NCI-H2196 (cell line): Measurements from ENCODE around the gene PSME4.
"Not testable (repeated sequence)": the region's sequence is repeated elsewhere in the genome, so short reads cannot be mapped to it uniquely, and the experiment has no call there.

Source experiments
- DNase-seq: peaks from one replicate; lab custom pipeline; 2025; ENCODE audit not compliant: unreplicated experiment; lab: John Stamatoyannopoulos, UW

PSME4 gene

DNA sequence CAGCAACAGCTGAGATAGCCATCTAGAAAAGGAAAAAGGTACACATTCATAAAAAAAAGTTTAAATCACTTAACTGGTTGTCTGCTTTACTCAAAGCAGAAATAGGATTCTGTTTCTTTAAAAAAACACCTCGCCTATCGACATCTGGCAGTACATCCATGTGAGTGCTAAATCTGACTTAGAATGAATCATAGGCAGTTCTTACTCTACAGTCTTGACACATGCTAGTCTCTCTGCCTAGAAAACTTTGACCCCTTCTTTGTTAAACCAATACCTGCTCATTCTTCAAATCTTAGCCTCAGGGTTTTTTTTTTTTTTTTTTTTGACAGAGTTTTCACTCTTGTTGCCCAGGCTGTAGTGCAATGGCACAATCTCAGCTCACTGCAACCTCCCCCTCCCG, 73.9 kb downstream of the PSME4 start:
- DNase-seq: no peak

DNA sequence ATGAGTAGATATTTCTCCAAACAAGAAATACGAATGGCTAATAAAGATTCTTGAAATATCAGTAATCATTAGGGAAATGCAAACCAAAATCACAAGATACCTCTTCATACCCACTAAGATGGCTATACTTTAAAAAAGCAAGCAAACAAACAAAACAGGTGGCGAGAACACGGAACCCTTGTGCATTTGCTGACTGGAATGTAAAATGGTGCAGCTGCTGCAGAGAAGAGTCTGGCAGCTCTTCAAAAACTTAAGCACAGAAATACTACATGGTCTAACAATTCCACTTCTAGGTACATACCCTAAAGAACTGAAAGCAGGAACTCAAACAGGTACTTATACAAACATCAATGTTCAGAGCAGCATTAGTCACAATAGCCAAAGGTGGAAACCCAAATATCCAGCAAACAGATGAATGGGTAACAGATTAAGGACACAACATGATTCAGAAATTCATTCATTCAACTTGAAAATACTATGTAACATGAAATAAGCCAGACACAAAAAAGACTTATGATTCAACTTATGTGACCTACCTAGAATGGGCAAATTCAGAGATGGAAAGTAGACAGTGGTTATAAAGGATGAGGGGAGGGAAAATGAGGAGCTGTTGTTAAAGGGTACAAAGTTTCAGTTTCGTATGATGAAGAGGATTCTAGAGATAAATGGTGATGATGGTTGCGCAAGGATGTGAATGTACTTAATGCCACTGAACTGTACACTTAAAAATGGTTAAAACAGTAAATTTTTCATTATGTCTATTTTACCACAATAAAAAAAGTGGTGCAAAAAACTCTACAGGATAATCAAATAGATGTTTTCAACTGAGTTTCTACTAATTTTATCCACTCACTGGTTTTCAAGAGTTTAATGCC, 84.2 kb downstream of the PSME4 start:
- DNase-seq: no peak

DNA sequence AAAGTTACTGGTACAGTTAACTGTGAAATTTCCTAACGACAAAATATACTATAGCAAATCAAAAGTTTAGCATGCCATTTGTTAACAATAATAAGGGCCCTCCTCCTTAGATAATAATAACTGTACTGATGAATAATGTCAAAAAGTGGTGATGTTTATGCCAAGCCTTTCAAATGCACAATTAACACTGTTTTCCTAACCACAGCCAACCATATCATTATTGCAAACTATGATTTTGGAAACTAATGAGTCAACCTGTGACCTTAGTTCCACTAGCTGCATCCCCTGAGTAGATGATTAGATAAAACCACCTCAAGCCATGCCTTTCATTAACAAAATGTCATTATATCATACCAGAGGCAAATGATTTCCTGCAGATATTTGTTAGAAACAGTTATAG, 85.9 kb downstream of the PSME4 start:
- DNase-seq: no peak

DNA sequence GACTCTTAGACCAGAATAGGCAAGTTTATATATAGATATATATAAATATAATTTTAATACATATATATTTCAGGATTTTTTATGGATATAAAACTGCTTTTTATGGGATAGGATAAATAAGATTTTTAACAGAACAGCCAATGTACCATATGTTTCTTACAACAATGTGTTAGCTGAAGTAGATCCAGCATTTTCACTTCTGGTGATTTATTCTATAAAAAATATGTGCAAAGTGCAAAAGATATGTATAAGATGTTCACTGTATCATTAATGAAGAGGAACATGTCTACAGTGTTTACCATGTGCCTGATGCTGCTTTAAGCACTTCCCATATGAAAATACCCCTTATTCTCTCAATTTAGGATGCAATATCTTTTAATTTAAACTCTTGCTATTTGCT, 88.8 kb downstream of the PSME4 start:
- no peak for DNase-seq

DNA sequence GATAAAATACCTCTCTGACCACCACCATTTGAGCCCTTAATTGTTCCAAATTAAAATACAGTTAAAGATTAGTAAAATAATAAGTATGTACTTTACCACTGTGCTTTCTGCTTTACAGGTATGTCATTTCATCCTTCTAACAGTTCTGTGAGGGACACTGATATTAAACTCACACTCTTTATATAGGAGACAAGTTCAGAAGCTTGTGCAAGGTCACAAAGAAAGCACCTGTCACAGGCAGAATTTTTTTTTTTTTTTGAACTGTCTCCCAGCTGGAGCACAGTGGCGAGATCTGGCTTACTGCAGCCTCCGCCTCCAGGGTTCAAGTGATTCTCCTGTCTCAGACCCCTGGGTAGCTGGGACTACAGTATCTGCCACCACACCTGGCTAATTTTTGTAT, 89.4 kb downstream of the PSME4 start:
- DNase-seq: no peak

DNA sequence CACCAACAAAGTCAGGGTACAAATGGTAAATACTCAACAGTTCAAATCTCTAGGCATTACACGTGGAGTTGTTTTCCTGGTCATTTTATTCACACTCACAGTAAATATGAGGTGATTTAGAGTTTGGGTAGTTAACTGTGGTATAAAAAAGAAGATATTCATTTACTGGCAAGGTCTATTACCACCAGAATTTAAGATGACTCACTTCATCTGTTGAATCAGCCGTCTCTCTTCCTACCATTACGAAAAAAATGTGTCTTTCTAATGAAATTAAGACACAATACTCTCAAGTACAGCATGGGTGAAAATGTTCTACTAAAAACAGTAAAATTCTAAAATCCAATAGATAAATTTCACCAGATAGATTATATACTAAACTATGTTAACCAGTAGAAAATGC, 90.0 kb downstream of the PSME4 start:
- no peak for DNase-seq

DNA sequence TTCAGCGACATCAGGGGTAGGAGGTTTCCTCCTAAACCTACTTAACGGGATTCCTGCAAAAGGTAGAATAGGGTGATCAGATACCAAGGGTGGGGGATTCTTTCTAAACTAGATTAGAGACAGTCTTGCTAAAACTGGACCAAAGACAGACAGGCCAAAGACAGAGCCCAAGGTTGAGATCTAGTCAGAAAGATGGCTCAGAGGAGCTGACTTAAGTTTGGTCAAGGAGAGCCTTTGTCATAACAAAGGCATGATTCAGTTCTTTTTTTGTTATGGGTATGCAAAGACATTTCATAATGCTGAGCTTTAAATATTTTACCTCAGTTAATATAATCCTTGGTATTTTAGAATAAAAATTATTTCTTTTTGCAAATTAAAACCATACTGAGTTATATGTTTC, 93.2 kb downstream of the PSME4 start:
- DNase-seq: no peak

DNA sequence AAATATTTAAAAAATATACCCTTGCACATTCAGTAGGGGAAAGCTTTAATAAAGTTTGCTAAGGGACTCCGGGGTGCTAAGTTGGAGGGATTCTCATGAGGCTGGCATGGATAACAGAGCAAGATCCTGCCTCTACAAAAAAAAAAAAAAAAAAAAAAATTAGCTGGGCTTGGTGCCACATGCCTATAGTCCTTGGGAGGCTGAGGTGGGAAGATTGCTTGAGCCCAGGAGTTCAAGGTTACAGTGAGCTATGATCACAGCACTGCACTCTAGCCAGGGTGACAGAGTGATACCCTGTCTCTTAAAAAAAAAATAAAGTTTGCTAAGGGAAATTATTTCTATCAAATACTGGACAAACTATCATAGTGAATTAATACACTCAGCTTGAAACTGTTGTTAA, 93.7 kb downstream of the PSME4 start:
- no peak for DNase-seq

DNA sequence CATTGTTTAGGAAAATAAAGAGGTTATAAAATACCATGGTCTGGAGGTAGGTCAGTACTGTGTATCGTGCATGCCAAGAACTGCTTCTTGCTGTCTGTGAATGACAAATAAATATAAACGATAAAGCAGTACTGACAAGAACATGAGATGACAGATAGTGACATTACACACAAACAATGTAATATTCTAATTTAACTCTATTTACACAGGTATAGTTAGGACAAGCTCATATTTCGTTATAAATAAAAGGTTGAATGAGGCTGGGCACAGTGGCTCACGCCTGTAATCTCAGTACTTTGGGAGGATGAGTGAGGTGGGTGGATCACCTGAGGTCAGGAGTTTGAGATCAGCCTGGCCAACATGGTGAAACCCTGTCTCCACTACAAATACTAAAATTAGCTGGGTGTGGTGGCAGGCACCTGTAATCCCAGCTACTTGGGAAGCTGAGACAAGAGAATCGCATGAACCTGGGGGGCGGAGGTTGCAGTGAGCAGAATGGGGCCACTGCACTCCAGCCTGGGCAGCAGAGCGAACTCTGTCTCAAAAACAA, 96.3 kb downstream of the PSME4 start:
- DNase-seq: no peak

DNA sequence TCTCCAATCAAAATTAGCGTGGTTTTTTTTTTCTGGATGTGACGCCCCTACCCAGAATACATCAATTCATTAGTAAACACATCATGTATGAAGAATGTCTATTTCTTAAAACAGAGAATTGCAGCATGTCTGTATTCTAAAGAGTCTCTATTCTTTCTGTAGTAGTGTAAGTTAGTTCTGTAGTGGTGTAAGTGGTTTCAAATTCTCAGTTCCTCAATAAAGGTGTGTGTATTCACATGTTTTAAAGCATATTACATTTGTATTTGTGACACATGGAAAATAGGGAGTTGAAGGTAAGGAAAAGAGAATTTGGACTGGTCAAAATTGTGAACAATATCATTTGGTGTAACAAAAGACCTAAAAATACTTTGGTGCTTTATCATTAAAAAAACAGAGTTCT, 103.0 kb downstream of the PSME4 start:
- no peak for DNase-seq

DNA sequence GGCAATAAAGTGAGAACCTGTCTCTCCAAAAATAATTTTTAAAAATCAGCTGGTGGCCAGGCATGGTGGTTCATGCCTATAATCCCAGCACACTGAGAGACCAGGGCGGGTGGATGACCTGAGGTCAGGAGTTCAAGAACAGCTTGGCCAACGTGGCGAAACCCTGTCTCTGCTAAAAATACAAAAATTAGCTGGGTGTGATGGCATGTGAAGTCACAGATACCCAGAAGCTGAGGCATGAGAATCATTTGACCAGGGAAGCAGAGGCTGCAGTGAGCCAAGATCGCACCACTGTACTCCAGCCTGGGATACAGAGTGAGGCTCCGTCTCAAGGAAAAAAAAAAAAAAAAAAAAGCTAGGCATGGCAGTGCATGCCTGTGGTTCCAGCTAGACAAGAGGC, 103.6 kb downstream of the PSME4 start:
- DNase-seq: no peak

DNA sequence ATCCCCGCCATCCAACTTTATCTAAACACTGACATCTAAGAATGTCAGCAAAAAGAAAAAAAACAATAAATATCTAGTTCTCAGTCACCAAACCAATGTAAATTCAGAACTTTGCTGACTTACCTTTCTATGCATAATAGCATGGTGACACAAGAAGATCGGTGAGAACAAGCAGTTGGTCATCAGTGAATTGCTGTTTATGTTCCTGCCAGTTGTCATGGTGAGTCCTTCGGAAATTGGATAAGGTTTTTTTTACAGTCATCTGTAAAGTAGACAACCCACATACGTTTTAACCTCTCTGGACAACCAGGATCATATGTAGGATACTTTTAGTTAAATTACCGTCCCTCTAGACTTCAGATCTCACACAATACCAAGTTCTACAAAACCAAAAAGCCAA, 104.8 kb downstream of the PSME4 start:
- DNase-seq: no peak

DNA sequence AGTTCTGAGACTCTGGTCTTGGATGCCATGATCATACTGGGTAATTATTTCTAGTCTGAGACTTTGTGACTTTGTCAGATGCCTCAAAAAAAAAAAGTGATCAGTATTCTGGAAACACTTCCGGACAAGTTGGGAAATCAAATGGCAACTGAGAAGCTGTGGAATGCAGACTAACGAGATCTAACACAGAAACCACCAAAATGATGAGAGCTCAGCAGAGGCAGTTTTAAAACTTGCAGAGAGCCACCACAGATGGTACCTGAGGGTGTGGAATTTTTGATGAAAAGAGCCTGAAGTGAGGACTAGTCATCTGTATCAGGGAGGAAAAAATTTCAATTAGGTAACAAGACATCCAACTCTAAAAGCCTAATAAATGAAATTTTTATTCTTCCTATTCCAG, 105.5 kb downstream of the PSME4 start:
- no peak for DNase-seq

DNA sequence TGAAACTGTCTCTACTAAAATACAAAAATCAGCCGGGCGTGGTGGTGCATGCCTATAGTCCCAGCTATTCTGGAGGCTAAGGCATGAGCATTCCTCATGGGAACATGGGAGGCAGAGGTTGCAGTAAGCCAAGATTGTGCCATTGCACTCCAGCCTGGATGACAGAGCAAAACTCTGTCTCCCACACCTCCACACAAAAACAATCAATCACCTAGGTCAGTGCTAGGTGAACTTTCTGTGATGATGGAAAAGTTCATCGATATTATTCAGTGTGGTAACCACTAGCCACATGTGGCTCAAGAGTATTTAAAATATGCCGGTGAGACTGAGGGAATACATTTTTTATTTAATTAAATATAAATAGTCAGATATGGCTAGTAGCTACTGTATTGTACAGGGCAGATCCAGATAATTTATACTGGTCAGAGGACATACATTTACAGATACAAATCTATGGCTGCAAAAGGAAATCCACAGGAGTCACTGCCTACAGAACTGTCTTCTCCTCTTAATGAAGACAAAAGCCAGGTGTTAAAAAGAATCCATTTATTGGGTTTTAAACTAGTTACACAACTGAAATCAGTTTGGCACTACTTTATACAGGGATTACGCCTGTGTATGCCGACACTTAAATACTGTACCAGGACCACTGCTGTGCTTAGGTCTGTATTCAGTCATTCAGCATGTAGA, 107.1 kb downstream of the PSME4 start:
- DNase-seq: no peak

DNA sequence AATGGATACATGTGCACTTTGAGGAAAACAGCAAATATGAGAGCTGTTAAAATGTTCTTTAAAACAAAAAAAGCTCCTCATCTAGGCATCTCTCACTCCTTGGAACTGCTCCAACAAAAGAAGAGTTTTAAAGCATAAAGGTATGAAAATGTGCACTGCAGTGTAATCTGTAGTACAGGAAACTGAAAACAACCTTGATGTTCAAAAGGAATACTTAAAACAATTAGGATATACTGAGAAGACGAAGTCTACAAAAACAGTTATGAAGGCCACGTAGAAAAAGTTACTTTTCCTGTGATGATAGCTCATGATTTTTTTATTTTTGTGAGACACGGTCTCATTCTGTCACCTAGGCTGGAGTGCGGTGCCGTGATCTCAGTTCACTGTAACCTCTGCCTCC, 109.0 kb downstream of the PSME4 start:
- DNase-seq: no peak

DNA sequence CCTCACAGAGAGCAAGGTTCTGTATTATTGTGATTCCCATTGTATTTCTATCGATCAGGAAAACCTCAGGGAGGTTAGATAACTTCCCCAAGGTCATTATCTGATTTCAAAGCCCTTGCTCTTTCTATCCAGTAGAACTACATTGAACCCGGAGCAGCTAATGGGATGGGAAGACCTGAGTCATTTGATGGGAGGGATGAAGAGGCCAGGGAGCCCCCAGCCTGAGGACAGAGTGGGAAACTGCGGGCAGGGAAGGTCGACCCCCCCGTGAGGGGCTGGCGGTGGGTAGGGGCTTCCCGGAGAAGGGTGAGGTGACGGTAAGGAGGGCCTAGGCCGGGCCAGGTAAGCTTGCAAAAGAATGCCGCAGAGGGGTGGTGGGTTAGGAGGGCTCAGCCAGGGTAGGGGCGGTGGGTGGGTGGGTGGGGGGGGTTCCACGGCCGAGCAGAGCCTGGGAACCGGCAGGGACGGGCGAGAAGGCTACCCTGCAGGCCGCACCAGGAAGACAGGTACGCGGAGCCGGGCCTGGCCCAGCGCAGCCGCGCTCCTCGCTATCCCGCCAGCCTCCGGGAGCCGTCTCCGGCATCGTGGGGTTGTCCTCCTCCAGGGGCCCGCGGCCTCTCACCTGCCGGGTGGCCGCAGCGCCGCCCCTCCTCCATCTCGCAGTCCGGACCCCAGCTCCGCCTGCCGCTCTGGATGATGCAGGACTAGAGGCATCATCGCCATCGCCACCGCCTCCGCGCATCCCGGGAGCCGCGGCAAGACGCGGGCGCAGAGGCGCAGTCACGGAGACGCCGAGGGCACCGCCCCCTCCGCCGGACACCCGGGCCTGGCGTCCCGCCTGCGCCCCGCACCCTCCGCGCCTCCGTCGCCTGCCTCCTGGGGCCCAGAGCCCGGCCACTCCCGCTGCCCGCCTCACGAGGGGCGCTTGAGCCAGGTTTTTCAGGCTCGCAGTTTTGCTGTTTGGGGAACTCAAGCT, 111.3 kb downstream of the PSME4 start, which contains the start of gene GPR75:
Gene GPR75 (minus strand): TSS at position 762 of the 976 bp plus-strand sequence. CDS start 5,211 bp downstream, outside the sequence.
- DNase-seq: no peak

DNA sequence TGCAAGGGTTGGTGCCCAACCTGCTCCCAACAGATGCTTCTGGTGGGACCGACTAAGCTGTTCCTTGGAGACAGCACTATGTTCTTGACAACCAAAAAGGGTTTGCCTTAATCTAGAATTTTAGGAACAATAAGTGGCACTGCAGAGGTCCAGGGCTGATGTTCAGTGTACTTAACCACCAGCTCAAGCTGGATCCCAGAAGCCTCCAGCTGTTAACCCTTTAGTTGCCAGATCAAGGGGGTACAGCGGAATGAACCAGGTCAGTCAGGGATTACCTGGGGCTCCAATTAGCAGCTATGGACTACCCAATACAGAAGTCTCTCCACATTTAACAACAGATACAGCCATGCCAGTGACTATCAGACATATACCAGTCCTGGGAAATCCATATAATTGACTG, 114.5 kb downstream of the PSME4 start:
- DNase-seq: no peak

DNA sequence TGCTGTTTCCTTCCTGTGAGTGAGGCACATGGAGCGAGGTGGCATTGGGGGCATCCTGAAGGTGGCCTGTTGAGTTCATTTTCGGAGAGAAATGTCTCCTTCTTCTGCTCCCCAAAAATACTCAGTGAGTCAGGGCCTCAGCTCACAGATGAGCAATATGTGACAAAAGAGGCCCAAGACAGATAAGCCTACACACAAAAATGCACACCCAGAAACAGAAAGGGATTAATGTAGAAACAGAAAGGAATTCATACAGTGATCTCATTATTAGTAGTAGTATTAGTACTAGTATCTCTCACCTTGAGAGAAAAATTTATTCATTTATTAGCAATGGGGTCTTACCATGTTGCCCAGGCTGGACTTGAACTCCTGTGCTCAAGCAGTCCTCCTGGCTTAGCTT, 116.1 kb downstream of the PSME4 start:
- DNase-seq: no peak

DNA sequence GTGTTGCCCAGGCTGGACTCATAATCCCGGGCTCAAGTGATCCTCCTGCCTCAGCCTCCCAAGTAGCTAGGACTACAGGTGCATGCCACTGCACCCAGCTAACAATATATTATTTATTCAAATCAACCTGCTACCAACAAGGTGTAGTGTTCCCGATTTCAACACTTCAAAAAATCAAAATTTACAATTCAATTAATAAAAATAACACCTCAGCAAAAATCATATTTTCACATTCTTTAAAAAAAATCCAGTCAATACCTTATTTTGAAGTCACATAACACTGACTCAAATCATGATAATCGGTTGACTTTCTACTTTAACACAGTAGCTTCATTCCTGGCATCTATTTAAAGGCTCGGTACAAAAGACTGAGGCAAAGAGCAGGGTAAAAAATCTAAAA, 118.3 kb downstream of the PSME4 start:
- DNase-seq: no peak

DNA sequence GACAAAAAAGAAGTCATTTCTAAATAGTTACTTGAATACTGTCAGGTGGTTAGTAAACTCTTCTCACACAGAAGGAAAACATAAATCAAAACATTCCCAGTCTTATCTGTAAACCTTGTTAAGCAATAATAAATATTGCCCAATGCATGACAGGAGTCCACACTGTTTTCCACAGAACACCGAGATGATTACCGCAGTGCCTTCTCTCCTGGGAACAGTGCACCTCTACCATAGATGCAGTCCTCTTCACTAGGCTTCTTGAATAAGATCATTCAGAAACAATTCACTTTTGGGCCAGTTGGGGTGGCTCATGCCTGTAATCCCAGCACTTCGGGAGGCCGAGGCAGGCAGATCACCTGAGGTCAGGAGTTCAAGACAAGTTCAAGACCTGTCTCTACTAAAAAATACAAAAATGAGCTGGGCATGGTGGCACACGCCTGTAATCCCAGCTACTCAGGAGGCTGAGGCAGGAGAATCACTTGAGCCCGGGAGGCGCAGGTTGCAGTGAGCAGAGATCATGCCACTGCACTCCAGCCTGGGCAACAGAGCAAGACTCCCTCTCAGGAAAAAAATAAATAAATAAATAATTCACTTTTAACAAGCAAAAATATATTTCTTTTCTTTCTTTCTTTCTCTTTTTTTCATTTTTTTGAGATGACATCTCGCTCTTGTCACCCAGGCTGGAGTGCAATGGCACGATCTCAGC, 119.6 kb downstream of the PSME4 start:
- DNase-seq: not testable (repeated sequence)
